ENCODE data around the gene FUBP1.
"Not testable (repeated sequence)": the region's sequence is repeated elsewhere in the genome, so short reads cannot be mapped to it uniquely, and the experiment has no call there.

Gene FUBP1

DNA sequence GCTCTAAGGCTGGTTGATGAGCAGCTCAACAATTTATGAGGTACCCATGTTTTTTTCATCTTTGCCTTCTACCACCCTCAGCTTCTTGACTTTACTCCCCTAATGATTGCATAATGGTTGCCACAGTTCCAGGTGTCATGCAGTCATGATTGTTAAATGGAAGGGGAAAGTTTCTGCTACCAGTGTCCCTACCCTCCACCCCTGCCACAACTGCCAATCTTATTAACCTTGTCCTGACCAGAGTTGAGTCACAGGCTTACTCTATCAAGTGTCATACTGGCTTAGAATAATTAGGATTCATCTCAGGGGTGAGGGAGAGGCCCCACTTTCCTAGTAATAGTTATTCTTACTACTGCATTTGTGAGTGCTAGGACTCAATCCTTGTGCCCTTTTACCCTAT, 7.9 kb upstream of the FUBP1 start:
- no peak for DNase-seq

GRCh38 chr1:77984629-77985028, 5.8 kb upstream of the FUBP1 start:
- DNase-seq = no peak

DNA sequence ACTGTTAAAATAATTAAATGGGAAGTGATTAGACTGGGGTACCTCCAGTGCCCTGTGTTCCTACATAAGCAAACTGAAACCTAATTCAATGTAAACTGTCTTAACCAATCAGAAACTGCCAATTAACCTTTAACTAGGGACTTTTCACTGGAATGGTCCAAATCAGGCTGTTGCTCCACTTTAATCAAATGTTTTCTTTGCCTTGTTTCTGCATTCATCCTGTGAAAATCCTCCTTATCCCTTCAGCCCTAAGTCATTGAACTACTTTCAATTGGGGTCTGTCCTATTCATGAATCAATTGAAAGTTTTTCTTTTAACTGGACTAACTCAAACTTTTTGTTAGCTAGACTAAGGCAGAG, 5.1 kb upstream of the FUBP1 start:
- DNase-seq = no peak

DNA sequence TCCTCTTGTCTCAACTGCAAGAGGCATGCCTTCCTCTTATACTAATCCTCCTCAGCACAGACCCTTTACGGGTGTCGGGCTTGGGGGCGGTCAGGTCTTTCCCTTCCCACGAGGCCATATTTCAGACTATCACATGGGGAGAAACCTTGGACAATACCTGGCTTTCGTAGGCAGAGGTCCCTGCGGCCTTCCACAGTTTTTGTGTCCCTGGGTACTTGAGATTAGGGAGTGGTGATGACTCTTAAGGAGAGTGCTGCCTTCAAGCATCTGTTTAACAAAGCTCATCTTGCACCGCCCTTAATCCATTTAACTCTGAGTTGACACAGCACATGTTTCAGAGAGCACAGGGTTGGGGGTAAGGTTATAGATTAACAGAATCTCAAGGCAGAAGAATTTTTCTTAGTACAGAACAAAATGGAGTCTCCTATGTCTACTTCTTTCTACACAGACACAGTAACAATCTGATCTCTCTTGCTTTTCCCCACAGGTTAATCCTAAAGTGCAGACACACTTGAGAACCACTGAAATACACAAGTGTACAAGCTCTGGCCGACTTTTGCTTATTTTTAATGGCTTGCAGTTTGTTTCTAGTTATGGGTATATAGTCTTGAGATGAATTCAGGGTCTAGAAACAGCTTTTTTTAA, 4.6 kb upstream of the FUBP1 start:
- not testable (repeated sequence) for DNase-seq

DNA sequence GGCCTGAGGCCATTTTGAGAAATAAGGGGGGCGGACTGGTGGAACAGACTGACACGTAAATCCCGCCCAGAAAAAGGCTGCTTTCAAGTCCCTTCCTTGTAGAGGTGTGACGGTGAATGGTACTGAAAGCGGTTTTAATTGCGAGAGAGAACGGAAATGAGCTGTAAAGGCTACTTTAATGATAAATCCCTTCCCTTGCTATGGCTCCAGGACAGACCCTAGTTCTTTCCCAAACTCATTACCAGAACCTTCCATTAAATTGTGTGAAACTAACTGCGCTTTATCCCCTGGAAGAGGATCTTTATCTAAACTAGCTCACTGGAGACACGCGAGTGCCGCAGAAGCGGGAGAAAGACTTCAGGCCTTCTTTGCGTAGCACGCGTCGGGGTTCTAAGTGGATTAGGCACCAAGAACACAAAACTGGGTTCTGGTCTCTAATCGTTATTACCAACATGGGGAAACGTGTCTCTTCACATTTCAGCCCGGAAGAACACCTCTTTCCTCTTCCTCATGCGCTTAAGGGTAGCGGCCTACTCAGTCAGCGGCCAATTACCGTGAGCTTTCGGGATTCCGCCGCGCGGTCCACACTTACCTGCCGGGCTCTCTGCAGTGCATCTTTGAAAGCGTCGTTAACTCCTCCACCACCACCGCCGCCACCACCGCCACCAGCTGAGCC, 441 bp downstream of the FUBP1 start:
- peak; percentile 82 for DNase-seq

- no peak for DNase-seq
Observed at GRCh38 chr1:77977989-77978292, 931 bp downstream of the FUBP1 start.

DNA sequence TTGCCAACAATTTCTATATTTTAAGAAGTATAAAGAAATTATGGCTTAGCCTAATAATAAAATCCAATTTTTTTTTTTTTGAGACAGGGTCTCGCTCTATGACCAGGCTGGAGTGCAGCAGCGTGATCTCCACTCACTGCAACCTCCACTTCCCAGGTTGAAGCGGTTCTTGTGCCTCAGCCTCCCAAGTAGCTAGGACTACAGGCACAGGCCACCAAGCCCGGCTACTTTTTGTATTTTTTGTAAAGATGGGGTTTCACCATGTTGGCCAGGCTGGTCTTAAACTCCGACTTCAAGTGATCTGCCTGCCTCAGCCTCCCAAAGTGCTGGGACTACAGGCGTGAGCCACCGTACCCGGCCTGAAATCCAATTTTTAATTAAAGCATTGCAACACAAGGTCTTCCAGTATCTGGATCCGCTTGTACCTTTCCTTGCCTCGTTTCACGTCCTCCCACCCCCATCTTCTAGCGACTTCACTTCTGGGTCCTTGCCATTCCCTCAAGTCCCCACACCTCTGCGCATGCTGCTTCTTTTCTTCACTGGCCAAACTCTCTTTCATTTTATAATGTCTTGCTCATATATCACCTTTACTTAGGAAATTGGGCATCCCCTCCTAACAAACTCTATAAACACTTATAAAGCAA, 2.3 kb downstream of the FUBP1 start:
- DNase-seq = no peak

DNA sequence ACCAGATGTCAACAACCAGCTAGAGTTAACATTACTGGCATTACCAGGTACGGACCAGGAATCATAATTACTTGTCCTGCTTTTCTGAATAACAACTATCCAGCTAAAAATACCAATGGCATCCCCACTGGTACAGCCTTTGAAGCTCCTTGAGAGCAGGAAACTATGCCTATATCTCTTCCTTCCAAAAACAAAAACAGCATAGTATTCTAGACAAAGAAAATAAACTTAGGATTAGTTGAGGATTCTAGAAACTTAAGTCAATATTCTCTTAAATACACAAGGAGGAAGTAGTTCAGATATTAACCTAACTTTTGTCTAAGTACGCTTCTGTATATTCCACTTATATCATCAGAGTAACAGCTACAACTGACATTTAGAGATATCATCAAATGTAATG, 3.0 kb downstream of the FUBP1 start:
- no peak for DNase-seq

- DNase-seq = no peak
Observed at GRCh38 chr1:77975386-77975785, 3.5 kb downstream of the FUBP1 start.

DNA sequence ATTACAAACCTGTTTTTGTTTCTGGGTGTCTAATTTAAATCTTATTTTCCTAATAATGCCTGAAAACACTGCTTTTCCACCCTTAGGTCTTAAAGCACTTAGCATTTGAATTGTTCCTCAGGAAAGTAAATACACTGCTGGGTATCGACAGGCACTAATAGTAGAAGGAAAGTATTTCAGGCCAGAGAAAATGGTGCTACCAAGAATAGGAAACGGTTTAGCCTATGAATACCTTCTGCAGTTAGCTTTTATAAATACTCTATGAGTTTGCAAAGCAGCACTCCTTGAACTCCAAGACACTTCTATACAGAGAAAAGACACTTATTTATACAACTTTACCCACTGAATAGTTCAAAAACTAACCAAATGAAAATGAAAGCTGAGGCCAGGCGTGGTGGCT, 6.8 kb downstream of the FUBP1 start:
- no peak for DNase-seq

DNA sequence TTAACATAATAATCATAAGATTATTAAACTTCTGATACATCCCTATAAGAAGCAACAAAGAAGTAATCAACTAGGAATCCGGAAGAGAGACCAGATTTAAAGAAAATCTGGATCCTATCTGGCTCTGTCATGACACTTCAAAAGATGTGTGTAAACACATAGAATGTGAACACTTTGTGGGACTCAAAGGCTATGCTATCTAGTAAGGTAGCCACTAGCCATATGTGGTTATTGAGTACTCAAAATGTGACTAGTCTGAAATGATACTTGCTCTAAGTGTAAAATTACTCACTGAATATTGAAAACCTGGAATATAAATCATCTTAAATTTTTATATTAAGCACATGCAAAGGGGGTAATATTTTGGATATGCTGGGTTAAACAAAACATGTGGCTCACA, 8.7 kb downstream of the FUBP1 start:
- no peak for DNase-seq

GRCh38 chr1:77966291-77966690, 12.6 kb downstream of the FUBP1 start:
- no peak for DNase-seq

- no peak for DNase-seq
Observed at GRCh38 chr1:77961392-77961791, 17.5 kb downstream of the FUBP1 start.

- no peak for DNase-seq
Observed at GRCh38 chr1:77958850-77959249, 20.0 kb downstream of the FUBP1 start.

- no peak for DNase-seq
Observed at GRCh38 chr1:77958391-77958790, 20.5 kb downstream of the FUBP1 start.

- no peak for DNase-seq
Observed at GRCh38 chr1:77956464-77956863, 22.4 kb downstream of the FUBP1 start.

- no peak for DNase-seq
Observed at GRCh38 chr1:77955709-77956108, 23.2 kb downstream of the FUBP1 start.

DNA sequence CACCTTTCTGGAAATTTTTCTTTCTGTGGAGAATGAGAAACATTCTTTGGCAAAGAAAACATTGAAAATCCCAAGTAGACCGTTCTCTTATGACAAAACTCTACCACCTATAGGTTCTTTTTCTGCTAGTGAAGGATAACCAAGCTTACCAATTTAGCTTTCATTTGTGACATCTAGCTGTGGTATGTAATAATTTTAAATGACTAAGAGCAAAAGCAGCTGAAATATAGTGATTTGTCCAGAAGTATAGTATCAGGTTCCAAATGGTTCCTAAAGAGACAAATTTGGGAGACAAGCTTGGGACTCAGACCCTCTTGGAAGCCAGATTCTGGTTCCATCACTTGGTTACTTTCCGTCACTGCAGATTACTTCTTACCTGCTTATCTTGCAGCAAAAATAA, 24.4 kb downstream of the FUBP1 start:
- no peak for DNase-seq

GRCh38 chr1:77953907-77954306, 25.0 kb downstream of the FUBP1 start:
- no peak for DNase-seq

GRCh38 chr1:77951328-77951727, 27.5 kb downstream of the FUBP1 start:
- no peak for DNase-seq

- no peak for DNase-seq
Observed at GRCh38 chr1:77950873-77951272, 28.0 kb downstream of the FUBP1 start.

DNA sequence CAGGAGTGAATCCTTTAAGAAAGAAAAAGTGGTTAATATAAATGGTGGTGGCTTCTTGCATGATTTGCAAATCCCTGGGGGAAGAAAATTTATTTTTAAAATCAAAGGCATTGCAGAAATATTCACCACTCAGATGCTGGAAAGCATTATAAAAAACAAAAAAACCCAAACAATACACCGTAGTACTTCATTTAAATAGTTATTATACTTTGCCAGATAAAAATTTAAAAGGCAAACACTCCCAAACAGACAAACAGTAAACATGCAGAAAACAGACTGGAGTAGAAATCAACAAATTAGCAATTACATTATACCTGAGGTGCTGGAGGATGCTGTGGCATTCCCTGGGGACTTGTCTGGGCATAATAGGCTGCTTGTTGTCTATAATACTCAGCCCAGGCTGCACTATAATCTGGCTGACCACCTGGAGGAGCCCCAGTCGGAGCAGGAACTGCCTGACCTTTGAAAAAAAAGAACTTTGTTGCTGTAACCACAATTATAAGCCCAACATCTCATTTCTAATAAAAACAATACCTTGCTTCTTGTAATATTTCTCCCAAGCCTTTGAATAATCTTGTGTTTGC, 29.9 kb downstream of the FUBP1 start:
- no peak for DNase-seq

DNA sequence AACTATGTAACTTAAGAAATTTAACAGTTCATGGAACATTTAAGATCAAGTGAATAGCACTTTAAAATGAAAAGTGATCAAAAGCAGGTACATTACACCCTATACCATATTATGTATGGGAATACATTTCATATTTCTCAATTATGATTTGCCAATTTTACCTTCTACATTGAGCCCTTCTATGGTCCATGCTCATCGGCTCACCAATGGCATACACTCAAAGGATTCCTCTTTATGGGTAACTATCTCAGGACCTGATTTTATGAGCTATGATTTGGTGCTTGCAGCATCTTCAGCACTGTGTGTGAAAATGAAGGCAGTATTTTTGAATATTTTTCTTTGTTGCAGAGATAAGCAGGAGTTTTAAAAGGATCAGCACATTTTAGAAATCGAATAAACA, 33.5 kb downstream of the FUBP1 start:
- DNase-seq = no peak

DNA sequence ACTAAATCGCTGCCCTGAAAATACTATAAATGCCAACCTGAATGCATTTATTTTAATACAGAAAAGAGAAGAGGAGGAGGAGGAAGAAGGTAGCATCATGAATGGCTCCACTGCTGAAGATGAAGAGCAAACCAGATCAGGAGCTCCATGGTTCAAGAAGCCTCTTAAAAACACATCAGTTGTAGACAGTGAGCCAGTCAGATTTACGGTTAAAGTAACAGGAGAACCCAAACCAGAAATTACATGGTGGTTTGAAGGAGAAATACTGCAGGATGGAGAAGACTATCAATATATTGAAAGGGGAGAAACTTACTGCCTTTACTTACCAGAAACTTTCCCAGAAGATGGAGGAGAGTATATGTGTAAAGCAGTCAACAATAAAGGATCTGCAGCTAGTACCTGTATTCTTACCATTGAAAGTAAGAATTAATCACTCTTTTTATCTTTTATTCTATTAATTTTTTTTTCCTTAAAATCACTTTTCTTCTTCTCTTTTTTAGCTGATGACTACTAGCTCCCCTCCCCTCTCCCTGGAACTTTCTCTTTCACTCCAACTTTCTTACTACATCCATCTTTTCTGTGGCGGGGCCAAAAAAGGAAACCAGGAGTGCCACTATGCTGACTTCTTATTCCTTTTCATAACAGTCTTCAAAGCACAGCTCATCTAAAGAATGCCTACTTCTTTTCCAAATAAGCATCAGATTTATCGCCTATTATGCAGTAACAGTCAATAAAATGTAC, 36.3 kb downstream of the FUBP1 start:
- no peak for DNase-seq

Data from NCI-H2171 treated with DMSO at 0.1 percent for 48 hours (cell line).